Measurements from ENCODE around the gene C12orf76.

Gene C12orf76

GRCh38 chr12:110048242-110049027 is at the start of gene C12orf76:
Gene C12orf76, minus strand, starts transcription at chr12:110048522. Its CDS starts 27 bp downstream, at chr12:110048495.
- Histone ChIP-seq H4K20me1 (ENCODE audit: insufficient read depth, low read length) (no peaks in the 10 kb centered on the region), H3K4me2 (ENCODE audit: low read depth, low read length) (peak within 1 kb of the TSS; percentile 83), H3K9me2 (replicated peaks; ENCODE audit: insufficient read depth, low read length) (no peaks in the 10 kb centered on the region), H3K79me2 (ENCODE audit: low read length) (peaks cover 20% of the 10 kb centered on the region), H3K4me1 (ENCODE audit: low read length) (no peaks in the 10 kb centered on the region), H3K4me3 (ENCODE audit: low read length) (peak within 1 kb of the TSS; percentile 78), H2AFZ (ENCODE audit: low read length) (peak within 1 kb of the TSS; percentile 80), H3K36me3 (replicated peaks; ENCODE audit: insufficient read depth, low read length) (no peaks in the 10 kb centered on the region), H3K27ac (ENCODE audit: low read length) (peak within 1 kb of the TSS; percentile 91), H3K9me3 (replicated peaks; ENCODE audit: insufficient read depth, low read length) (no peaks in the 10 kb centered on the region), H3F3A (ENCODE audit: insufficient read depth, low read length) (no peaks in the 10 kb centered on the region; the same call in 1 of the 2 replicates), H3K9ac (ENCODE audit: low read length) (peak within 1 kb of the TSS; percentile 71), H3K27me3 (replicated peaks; ENCODE audit: insufficient read depth, low read length) (no peaks in the 10 kb centered on the region)
- TF ChIP-seq CTCF (IDR thresholded peaks at IDR 0.05; ENCODE audit: low read length) = peak; percentile 12; the same call in 1 of the 2 replicates
- no peak for TF ChIP-seq EZH2phosphoT487 (IDR thresholded peaks at IDR 0.05; ENCODE audit: low read length)
- DNase-seq = peak; percentile 93

- TF ChIP-seq CTCF (IDR thresholded peaks at IDR 0.05; ENCODE audit: low read length) (no peak), EZH2phosphoT487 (IDR thresholded peaks at IDR 0.05; ENCODE audit: low read length) (no peak), EZH2 (optimal IDR thresholded peaks at IDR 0.05; ENCODE audit: low read depth, low read length) (no peak)
- no peak for DNase-seq
- no peak overlapping the region for H3K9ac ChIP-seq (ENCODE audit: low read length)
- no peaks in the 10 kb centered on the region for H3K9me3 ChIP-seq (replicated peaks; ENCODE audit: insufficient read depth, low read length)
- H3K9me2 ChIP-seq (replicated peaks; ENCODE audit: insufficient read depth, low read length) = no peaks in the 10 kb centered on the region
- no peak overlapping the region for H3K4me3 ChIP-seq (ENCODE audit: low read length)
- H4K20me1 ChIP-seq (ENCODE audit: insufficient read depth, low read length) = no peaks in the 10 kb centered on the region
- H3K79me2 ChIP-seq (ENCODE audit: low read length) = no peaks in the 10 kb centered on the region
- no peak overlapping the region for H3K27ac ChIP-seq (ENCODE audit: low read length)
- no peaks in the 10 kb centered on the region for H3K4me1 ChIP-seq (ENCODE audit: low read length)
- H3K36me3 ChIP-seq (replicated peaks; ENCODE audit: insufficient read depth, low read length) = no peaks in the 10 kb centered on the region
- H3K4me2 ChIP-seq (ENCODE audit: low read depth, low read length) = no peak overlapping the region
- H2AFZ ChIP-seq (ENCODE audit: low read length) = no peak overlapping the region
- H3F3A ChIP-seq (ENCODE audit: insufficient read depth, low read length) = no peaks in the 10 kb centered on the region
- no peaks in the 10 kb centered on the region for H3K27me3 ChIP-seq (replicated peaks; ENCODE audit: insufficient read depth, low read length)
Observed at GRCh38 chr12:110093631-110094311, 45.4 kb upstream of the C12orf76 start.

- no peaks in the 10 kb centered on the region for H3K4me1 ChIP-seq (ENCODE audit: low read length)
- no peak overlapping the region for H3K27ac ChIP-seq (ENCODE audit: low read length)
- H3K4me2 ChIP-seq (ENCODE audit: low read depth, low read length) = no peak overlapping the region
Observed at GRCh38 chr12:110091136-110091711, 42.9 kb upstream of the C12orf76 start.

More at GRCh38 chr12:110091136-110091711, 42.9 kb upstream of the C12orf76 start:
- no peaks in the 10 kb centered on the region for H3K9me3 ChIP-seq (replicated peaks; ENCODE audit: insufficient read depth, low read length)
- no peak overlapping the region for H3K9ac ChIP-seq (ENCODE audit: low read length)
- no peaks in the 10 kb centered on the region for H4K20me1 ChIP-seq (ENCODE audit: insufficient read depth, low read length)
- H3K27me3 ChIP-seq (replicated peaks; ENCODE audit: insufficient read depth, low read length) = no peaks in the 10 kb centered on the region
- no peaks in the 10 kb centered on the region for H3K9me2 ChIP-seq (replicated peaks; ENCODE audit: insufficient read depth, low read length)
- H3K4me3 ChIP-seq (ENCODE audit: low read length) = no peak overlapping the region
- no peak overlapping the region for H2AFZ ChIP-seq (ENCODE audit: low read length)
- H3K36me3 ChIP-seq (replicated peaks; ENCODE audit: insufficient read depth, low read length) = no peaks in the 10 kb centered on the region
- DNase-seq = no peak
- no peaks in the 10 kb centered on the region for H3F3A ChIP-seq (ENCODE audit: insufficient read depth, low read length)
- no peak for TF ChIP-seq CTCF (IDR thresholded peaks at IDR 0.05; ENCODE audit: low read length)
- TF ChIP-seq EZH2 (optimal IDR thresholded peaks at IDR 0.05; ENCODE audit: low read depth, low read length) = no peak
- no peak for TF ChIP-seq EZH2phosphoT487 (IDR thresholded peaks at IDR 0.05; ENCODE audit: low read length)
- H3K79me2 ChIP-seq (ENCODE audit: low read length) = no peaks in the 10 kb centered on the region
